ENCODE data around the gene NOL8.

GRCh38 chr9:92294297-92294676, 30.9 kb downstream of the NOL8 start:
- TF ChIP-seq CTCF (IDR thresholded peaks at IDR 0.05), result no peak
- no peak for TF ChIP-seq POLR2A (IDR thresholded peaks at IDR 0.05)
